ENCODE results near the gene WDR91.
"Not testable (repeated sequence)": the region's sequence is repeated elsewhere in the genome, so short reads cannot be mapped to it uniquely, and the experiment has no call there.

The WDR91 gene

GRCh38 chr7:135232720-135233119 lies 21.4 kb upstream of the WDR91 start:
- DNase-seq = no peak

- no peak for DNase-seq
These were observed 20.8 kb upstream of the WDR91 start for GRCh38 chr7:135232087-135232486.

GRCh38 chr7:135231686-135232085 lies 20.4 kb upstream of the WDR91 start:
- no peak for DNase-seq

DNA sequence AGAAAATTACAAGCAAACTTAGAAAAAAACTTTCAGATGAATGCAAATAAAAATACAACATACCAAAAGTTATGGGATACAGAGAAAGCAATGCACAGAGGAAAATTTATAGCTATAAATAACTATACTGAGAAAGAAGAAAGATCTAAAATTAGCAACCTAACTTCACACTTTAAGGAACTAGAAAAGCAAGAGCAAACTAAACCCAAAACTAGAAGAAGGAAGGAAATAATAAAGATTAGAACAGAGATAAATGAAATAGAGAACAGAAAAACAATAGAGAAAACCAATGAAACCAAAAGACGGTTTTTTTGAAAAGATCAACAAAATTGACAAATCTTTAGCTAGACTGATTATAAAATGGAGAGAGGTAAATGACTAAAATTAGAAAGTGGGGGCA lies 12.7 kb upstream of the WDR91 start:
- no peak for DNase-seq

DNA sequence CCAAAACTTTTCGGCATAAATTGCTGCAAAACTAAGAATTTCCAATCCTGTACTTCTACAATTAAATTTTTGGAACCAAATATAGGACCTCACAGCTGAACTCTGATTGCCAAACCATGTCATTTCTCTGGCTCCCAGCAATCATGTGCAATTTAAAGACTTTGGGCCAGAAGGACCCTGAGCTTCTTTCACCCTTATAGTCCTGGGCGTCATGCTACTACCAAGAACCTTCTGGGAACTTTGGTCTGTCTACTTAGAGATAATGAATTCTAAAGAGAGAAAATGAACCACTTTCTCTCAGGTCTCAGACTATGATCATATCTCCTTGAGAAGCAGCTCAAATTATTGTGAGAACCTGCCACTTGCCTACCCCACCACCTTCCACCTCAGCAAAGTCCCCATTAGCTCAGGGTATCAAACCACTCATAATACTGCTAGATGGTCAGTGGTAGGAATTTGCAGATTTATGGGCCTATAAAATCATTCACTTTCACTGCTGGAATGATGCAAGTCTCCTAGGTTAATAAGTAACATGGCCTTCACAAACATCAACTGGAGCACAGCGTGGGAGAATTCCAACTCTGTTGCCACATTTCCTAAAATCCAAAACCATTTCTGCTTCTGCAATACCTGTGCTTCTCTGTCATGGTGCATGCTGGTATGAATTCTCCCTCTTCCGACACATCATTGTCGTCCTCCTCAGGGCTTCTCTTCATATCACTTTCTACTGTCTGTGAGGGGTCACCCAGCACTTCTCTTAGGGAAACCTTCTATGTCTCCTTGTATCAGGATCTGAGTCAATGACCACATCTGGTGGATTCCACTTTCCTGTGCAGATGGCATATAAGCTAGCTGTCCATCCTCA lies 6.6 kb upstream of the WDR91 start:
- no peak for DNase-seq

DNA sequence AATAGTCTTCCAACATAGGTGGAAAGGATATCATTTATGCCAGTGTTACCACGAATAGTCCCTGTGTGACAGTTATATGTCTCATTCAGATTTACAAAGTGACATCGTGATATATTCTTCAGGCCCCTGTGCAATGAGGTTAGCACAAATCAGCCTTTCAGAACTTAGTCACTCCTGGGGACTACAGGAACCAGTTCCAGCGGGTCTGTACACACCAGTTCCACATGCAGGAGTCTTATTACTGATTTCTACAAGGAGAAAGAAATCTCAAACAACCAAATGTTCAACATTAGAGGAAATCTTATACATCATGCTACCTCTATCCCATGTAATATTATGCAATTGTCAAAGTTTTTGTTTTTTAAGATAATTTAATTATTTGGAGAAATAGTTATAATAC lies 4.4 kb upstream of the WDR91 start:
- no peak for DNase-seq

DNA sequence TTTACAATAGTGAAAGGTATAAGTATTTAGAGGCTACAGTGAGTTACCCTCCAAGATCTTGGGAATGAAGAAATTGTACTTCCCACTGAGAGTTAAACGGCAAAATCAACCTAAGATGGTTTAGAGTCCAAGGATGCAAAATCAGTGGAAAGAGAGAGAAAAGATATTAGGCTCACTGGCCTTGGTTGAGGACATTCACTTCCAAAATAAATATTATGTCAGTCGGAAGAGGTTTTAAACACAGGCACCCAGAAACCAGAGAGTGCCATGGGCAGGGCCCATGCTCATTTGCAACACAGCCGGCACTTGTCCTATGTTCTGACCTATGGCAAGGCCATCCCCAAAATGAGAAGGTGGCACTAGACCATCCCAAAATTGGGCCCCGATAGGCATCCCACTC lies 3.9 kb upstream of the WDR91 start:
- no peak for DNase-seq

GRCh38 chr7:135213831-135214230 lies 2.5 kb upstream of the WDR91 start:
- no peak for DNase-seq

DNA sequence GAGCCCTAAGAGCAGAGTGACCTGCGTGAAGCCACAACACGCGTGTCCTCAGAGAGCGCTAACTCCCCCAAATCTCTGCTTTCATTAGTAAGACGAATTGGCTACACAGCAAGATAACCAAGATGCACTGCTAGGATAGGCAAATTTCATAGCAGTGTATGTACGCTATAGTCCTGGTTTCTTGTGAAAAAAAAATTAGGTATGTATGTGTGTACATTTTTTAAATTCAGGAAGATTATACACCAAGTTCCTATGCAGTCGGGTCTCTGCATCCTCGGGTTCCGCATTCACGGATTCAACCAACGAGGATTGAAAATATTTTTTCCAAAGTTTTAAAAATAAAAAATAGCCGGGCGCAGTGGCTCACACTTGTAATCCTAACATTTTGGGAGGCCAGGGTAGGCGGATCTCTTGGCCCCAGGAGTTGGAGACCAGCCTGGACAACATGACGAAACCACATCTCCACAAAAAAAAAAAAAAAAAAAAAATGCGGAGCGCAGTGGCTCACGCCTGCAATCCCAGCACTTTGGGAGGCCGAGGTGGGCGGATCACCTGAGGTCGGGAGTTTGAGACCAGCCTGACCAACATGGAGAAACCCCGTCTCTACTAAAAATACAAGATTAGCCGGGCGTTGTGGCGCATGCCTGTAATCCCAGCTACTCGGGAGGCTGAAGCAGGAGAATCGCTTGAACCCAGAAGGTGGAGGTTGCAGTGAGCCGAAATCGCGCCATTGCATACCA lies 790 bp upstream of the WDR91 start:
- DNase-seq = not testable (repeated sequence)

GRCh38 chr7:135210888-135211178 lies 493 bp downstream of the WDR91 start:
- peak; percentile 10 for DNase-seq

DNA sequence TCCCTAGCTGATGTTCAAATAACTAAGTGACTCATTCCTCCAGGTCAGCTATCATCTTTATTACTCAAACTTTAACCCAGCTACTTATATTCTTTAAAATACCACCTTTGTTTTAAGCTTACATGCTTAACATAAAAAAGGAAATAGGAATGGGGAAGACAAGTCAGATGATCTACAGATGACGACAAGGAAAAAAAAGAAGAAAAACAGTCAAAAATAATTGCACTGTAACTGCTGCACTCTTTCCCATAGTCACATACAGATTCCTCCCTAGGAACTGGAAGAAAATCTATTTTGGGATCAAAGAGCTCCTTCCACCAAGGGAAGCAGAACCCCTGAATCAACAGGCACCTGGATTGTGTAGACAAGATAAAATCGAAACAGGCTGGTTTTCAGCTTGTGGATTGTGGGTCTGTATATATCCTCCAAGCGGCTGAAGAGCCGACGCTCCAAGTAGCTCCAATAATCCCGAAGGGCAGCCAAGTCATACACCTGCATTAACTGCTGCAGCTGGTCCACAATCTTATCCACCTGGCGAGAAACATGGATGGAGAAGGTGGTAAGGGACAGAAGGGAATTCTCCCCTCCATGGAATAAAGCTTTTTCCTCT lies 2.0 kb downstream of the WDR91 start:
- no peak for DNase-seq

DNA sequence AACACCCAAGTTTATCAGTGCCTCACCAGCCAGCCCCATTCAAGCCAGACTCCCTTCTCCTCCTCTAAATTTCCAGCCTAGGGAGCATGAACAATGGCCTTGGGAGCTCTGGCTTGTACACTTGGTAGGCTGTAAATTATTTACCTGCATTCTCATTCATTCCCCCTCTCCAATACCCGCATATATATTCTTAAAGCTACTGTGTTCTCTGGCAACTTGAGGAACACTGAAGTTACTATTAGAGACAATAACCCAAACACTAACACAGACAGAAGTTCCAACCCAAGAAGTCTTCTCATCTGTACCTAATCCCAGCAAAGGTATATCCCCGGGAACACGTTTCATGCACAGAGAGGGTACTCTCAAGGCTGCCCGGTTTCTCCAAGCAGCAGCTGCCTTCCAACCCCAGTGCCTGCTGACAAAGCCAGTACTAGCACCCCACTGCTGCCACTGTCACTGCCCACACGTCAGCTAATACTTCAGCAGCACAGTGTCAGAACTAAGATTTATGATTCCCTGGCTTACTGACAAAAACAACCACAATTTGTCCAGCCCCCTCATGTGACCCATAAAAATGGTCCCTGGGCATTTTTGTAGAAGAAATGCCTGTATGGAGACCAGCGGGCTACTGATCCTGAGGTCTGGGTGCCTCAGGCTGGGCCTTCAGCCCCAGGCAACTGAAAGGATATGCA lies 3.1 kb downstream of the WDR91 start:
- no peak for DNase-seq

GRCh38 chr7:135207406-135208101 lies 3.8 kb downstream of the WDR91 start:
- no peak for DNase-seq

- no peak for DNase-seq
These were observed 4.4 kb downstream of the WDR91 start for GRCh38 chr7:135206941-135207391.

GRCh38 chr7:135205850-135206249 lies 5.5 kb downstream of the WDR91 start:
- no peak for DNase-seq

GRCh38 chr7:135204876-135205275 lies 6.5 kb downstream of the WDR91 start:
- DNase-seq = no peak

DNA sequence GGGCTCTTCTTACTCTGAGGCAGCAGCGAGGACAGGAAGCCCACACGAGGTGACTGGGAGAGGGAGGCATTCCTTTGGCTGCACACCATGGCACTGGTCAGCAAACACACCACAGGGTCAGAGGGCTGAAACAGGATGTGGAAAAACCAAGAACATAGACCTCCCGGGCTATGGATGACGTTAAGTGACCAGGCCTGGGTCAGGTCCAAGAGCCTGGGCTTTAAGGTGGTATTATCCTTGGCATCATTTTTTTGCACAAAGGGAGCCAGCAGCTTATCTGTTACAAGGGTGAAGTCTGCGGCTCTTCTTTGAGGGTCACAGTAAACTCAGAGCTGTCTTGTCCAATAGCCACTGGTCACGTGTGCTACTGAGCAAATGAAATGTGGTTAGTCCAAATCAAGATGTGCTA lies 7.0 kb downstream of the WDR91 start:
- DNase-seq = no peak

DNA sequence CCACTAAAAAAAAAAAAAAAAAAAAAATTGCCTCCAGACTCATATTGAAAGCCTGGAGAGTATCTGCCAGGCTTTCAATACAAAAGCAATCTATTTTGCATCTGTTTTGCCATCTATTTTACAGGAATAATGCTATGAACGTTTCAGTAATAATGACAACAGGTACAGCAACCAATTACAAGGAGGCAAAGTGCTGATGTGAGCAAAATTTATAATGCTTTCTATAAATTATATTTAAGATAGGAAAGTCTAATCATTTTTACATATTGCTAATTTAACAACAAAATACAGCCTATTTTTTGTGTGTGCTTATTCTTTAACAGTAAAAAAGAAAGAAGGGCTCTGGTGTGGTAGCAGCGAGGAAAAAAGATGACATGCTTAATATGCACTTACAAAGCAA lies 10.0 kb downstream of the WDR91 start:
- no peak for DNase-seq

- no peak for DNase-seq
These were observed 10.4 kb downstream of the WDR91 start for GRCh38 chr7:135200821-135201331.

GRCh38 chr7:135199439-135199838 lies 11.9 kb downstream of the WDR91 start:
- DNase-seq = no peak

GRCh38 chr7:135197906-135198655 lies 13.2 kb downstream of the WDR91 start:
- no peak for DNase-seq

DNA sequence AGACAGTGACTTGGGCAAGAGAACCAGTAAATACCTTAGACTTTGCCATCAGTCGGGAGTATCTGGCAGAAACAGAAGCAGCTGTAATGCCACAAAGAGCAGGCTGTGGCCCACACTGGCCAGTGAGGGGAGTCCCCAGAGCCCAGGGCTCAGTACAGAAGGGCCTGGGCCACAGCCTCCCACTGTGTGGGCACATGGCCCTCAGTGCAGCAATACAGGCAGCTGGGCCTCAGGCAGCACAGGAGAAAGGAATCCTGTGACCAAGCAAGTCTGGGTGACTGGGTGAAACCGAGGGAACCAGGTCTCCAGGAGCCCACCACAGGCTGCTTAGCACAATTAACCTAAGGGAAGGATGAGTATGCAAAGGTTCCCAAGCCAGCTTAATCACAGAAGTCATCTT lies 14.0 kb downstream of the WDR91 start:
- DNase-seq = no peak
